Loucy (cell line): ENCODE results near the gene PTGER3.
"Not testable (repeated sequence)": the region's sequence is repeated elsewhere in the genome, so short reads cannot be mapped to it uniquely, and the experiment has no call there.

Source experiments
- H2AFZ ChIP-seq: fragments of 200-600 bp; sonication (generic); 2 replicates; pipeline ENCODE4 v1.6.0; 2016; ENCODE audit warnings: antibody characterized with exemption, mild to moderate bottlenecking, low read length, moderate library complexity
- H3F3A ChIP-seq: fragments of 200-600 bp; 2 replicates; pipeline ENCODE4 v1.6.0; 2016; ENCODE audit warnings: antibody characterized with exemption, low read depth, mild to moderate bottlenecking
- H3K27me3 ChIP-seq: fragments of 200-600 bp; sonication (generic); 2 replicates; pipeline ENCODE4 v1.6.1; 2014; ENCODE audit warnings: low read length, mild to moderate bottlenecking; ENCODE audit not compliant: insufficient read depth, poor library complexity, severe bottlenecking
- H3K36me3 ChIP-seq: fragments of 200-600 bp; sonication (generic); 2 replicates; pipeline ENCODE4 v1.6.1; 2016; ENCODE audit warnings: low read length; ENCODE audit not compliant: insufficient read depth
- H3K4me1 ChIP-seq: fragments of 200-600 bp; sonication (generic); 2 replicates; pipeline ENCODE4 v1.5.1; 2014; ENCODE audit warnings: low read length, mild to moderate bottlenecking; ENCODE audit not compliant: insufficient read depth, poor library complexity, severe bottlenecking
- H3K4me2 ChIP-seq: fragments of 200-600 bp; sonication (generic); 2 replicates; pipeline ENCODE4 v1.6.0; 2014; ENCODE audit warnings: antibody characterized with exemption, low read length, low read depth, mild to moderate bottlenecking; ENCODE audit not compliant: poor library complexity, severe bottlenecking
- H3K4me3 ChIP-seq: fragments of 200-600 bp; sonication (generic); 2 replicates; pipeline ENCODE4 v1.5.1; 2014; ENCODE audit warnings: low read length, mild to moderate bottlenecking, mixed read lengths; ENCODE audit not compliant: poor library complexity, severe bottlenecking
- H3K79me2 ChIP-seq: fragments of 200-600 bp; sonication (generic); 2 replicates; pipeline ENCODE4 v1.6.1; 2014; ENCODE audit warnings: low read length; ENCODE audit not compliant: insufficient read depth
- H3K9ac ChIP-seq: fragments of 200-600 bp; sonication (generic); 2 replicates; pipeline ENCODE4 v1.6.0; 2014; ENCODE audit warnings: mild to moderate bottlenecking, low read depth, low read length, moderate library complexity; ENCODE audit not compliant: poor library complexity, severe bottlenecking
- H3K9me2 ChIP-seq: fragments of 200-600 bp; sonication (generic); replicated peaks from 2 replicates; pipeline ENCODE4 v1.6.1; 2016; ENCODE audit warnings: low read depth, low read length, mixed read lengths
- H3K9me3 ChIP-seq: fragments of 200-600 bp; sonication (generic); 2 replicates; pipeline ENCODE4 v1.6.1; 2014; ENCODE audit warnings: mild to moderate bottlenecking, antibody characterized with exemption, low read length, low read depth; ENCODE audit not compliant: insufficient read depth
- H4K20me1 ChIP-seq: fragments of 200-600 bp; sonication (generic); 2 replicates; pipeline ENCODE4 v1.6.0; 2014; ENCODE audit warnings: antibody characterized with exemption, low read length, mild to moderate bottlenecking; ENCODE audit not compliant: insufficient read depth, poor library complexity, severe bottlenecking
- CTCF ChIP-seq: fragments of 200-600 bp; sonication (generic); conservative IDR thresholded peaks from 2 replicates; pipeline ENCODE4 v1.5.1; 2014; ENCODE audit warnings: mild to moderate bottlenecking, antibody characterized with exemption, low read length
- EZH2phosphoT487 ChIP-seq: fragments of 200-600 bp; IDR thresholded peaks from 2 replicates; pipeline ENCODE4 v1.6.1; 2018; ENCODE audit warnings: antibody characterized with exemption, mild to moderate bottlenecking, moderate library complexity, borderline replicate concordance

The PTGER3 gene

GRCh38 chr1:70945676-70946075 lies 101.9 kb downstream of the PTGER3 start:
- Histone ChIP-seq H3K79me2 (no peaks in the 10 kb centered on the region), H3K36me3 (no peaks in the 10 kb centered on the region), H3K4me2 (no peak overlapping the region), H4K20me1 (no peaks in the 10 kb centered on the region), H3K4me3 (no peak overlapping the region), H3K9me3 (0 out of 2 replicates have a peak, but pooled peaks cover 2% of the 10 kb centered on the region), H3K9ac (no peak overlapping the region), H3K27me3 (no peaks in the 10 kb centered on the region), H3K9me2 (no peaks in the 10 kb centered on the region), H2AFZ (no peak overlapping the region), H3K4me1 (no peaks in the 10 kb centered on the region), H3F3A (no peaks in the 10 kb centered on the region)
- no peak for TF ChIP-seq CTCF
- no peak for TF ChIP-seq EZH2phosphoT487

DNA sequence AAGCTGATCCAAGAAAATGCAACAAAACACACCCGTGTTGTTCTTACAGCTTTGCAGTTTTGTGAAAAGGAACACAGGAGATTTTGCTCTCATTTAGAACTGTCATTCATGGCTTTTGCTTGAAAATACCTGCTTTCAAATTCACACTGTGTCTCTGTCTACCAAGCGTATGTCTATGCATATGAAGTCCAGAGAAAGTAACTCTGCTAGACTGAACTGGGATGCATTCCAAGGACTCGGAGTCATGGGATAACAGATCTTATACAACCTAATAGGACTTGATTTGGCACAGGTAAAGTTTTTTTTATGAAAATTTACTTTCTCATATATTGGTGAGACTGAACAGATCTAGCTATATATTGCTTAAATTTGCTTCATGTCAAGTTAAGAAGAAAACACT lies 102.4 kb downstream of the PTGER3 start:
- Histone ChIP-seq H3K9me2 (no peaks in the 10 kb centered on the region), H3K9ac (no peak overlapping the region), H3K27me3 (no peaks in the 10 kb centered on the region), H3K4me1 (no peaks in the 10 kb centered on the region), H3K9me3 (0 out of 2 replicates have a peak, but pooled peaks cover 2% of the 10 kb centered on the region), H3K79me2 (no peaks in the 10 kb centered on the region), H2AFZ (no peak overlapping the region), H3K36me3 (no peaks in the 10 kb centered on the region), H3F3A (no peaks in the 10 kb centered on the region), H3K4me2 (no peak overlapping the region), H4K20me1 (no peaks in the 10 kb centered on the region), H3K4me3 (no peak overlapping the region)
- TF ChIP-seq CTCF: no peak
- TF ChIP-seq EZH2phosphoT487: no peak

- H3K36me3 ChIP-seq: no peaks in the 10 kb centered on the region
- H3K27me3 ChIP-seq: no peaks in the 10 kb centered on the region
- peaks cover 4% of the 10 kb centered on the region; the same call in 1 of the 2 replicates for H3K9me3 ChIP-seq
- no peaks in the 10 kb centered on the region for H3K9me2 ChIP-seq
- no peaks in the 10 kb centered on the region for H3K4me1 ChIP-seq
- no peaks in the 10 kb centered on the region for H3F3A ChIP-seq
- no peak overlapping the region for H2AFZ ChIP-seq
- TF ChIP-seq EZH2phosphoT487 (no peak), CTCF (no peak)
- H3K9ac ChIP-seq: no peak overlapping the region
- H4K20me1 ChIP-seq: no peaks in the 10 kb centered on the region
- no peak overlapping the region for H3K4me2 ChIP-seq
- no peaks in the 10 kb centered on the region for H3K79me2 ChIP-seq
- no peak overlapping the region for H3K4me3 ChIP-seq
Measured at GRCh38 chr1:70941563-70941962, 106.1 kb downstream of the PTGER3 start.

GRCh38 chr1:70940398-70940797 lies 107.2 kb downstream of the PTGER3 start:
- not testable (repeated sequence) for H2AFZ ChIP-seq, H3K9me2 ChIP-seq, H3F3A ChIP-seq, H3K9ac ChIP-seq, H3K79me2 ChIP-seq, H4K20me1 ChIP-seq, H3K9me3 ChIP-seq, H3K4me3 ChIP-seq, H3K27me3 ChIP-seq, H3K36me3 ChIP-seq, H3K4me1 ChIP-seq, H3K4me2 ChIP-seq
